ENCODE results near the gene WDR37. TPM values are rescaled to one million over a fixed set of nuclear protein-coding genes. Genes with fewer than 3 reads are reported as not detected.

The WDR37 gene
- total and polyA plus RNA-seq, 10 of the 15 experiments (the other 5 are each of a cell fraction or from before 2014, with no cell fraction given): 1.9 to 11.1 (median 7.1) TPM

GRCh38 chr10:1127629-1128028 is 71.4 kb downstream of the WDR37 start:
- no peak for ATAC-seq
- in situ Hi-C loops (cut with MboI): no loop called here

GRCh38 chr10:1128115-1128514 is 71.9 kb downstream of the WDR37 start:
- Histone ChIP-seq H3K36me3 (ENCODE audit: control insufficient read depth in 2 of 2, insufficient read depth in 2 of 2, low read length in 1 of 2) (peaks cover 23 to 28% of the 10 kb centered on the region in 2 experiments), H3K79me2 (ENCODE audit: control insufficient read depth, insufficient read depth, low read length) (no peaks in the 10 kb centered on the region), H3K27me3 (replicated peaks in 1 of 2; ENCODE audit: control insufficient read depth in 2 of 2, insufficient read depth in 2 of 2, low read length in 1 of 2) (no peaks in the 10 kb centered on the region), H2AFZ (ENCODE audit: control insufficient read depth, low read depth, low read length) (no peak overlapping the region), H3K4me1 (ENCODE audit: control insufficient read depth, insufficient read depth, low read length) (no peaks in the 10 kb centered on the region), H4K20me1 (ENCODE audit: control insufficient read depth, insufficient read depth) (no peaks in the 10 kb centered on the region), H3K4me2 (ENCODE audit: control insufficient read depth, insufficient read depth) (no peak overlapping the region), H3K9me3 (replicated peaks; ENCODE audit: control insufficient read depth, insufficient read depth, low read length) (no peaks in the 10 kb centered on the region), H3K9ac (ENCODE audit: control insufficient read depth, insufficient read depth, low read length) (no peak overlapping the region), H3K4me3 (no peak overlapping the region), H3K27ac (ENCODE audit: control insufficient read depth, insufficient read depth) (no peak overlapping the region)
- DNase-seq (ENCODE audit: low read depth, low spot score): no peak
- ATAC-seq: no peak
- ChIA-PET POLR2A (no interaction called here), RAD21 (ENCODE audit: unreplicated experiment) (interaction anchor here (0.7 kb wide), 1 partner anchor 43 kb away, joined by 3 read pairs; no protein-coding TSS in a partner anchor), SMC1A (ENCODE audit: uncharacterized antibody, unreplicated experiment) (no interaction called here), CTCF (no interaction called here)
- in situ Hi-C loops (cut with MboI) (no loop called here), intact Hi-C loops (cut with micrococcal nuclease; ENCODE audit: unreplicated experiment) (no loop called here)
- 68% methylated on average over 2 of the region's 2 CpGs for WGBS (ENCODE audit: insufficient coverage, insufficient replicate concordance, low lambda C conversion rate, missing lambda C conversion rate)
- BruUV-seq (replicated peaks): no TSS peak
- no peak for FAIRE-seq
- TF ChIP-seq RCOR1 (conservative IDR thresholded peaks at IDR 0.05; ENCODE audit: low read depth, low read length) (no peak), STAT1 (conservative IDR thresholded peaks at IDR 0.05) (no peak), ZBTB4 (CRISPR knock-in tag; IDR thresholded peaks at IDR 0.05) (no peak), MEF2A (IDR thresholded peaks at IDR 0.05; ENCODE audit: insufficient read depth, low read depth, low read length) (no peak), YBX1 (IDR thresholded peaks at IDR 0.05) (no peak), RB1 (IDR thresholded peaks at IDR 0.05; ENCODE audit: borderline replicate concordance) (no peak)

More at GRCh38 chr10:1127629-1128028, 71.4 kb downstream of the WDR37 start:
- ChIA-PET POLR2A (no interaction called here), SMC1A (ENCODE audit: uncharacterized antibody, unreplicated experiment) (interaction anchor here (0.6 kb wide), 1 partner anchor 617 kb away, joined by 4 read pairs; no protein-coding TSS in a partner anchor), RAD21 (ENCODE audit: unreplicated experiment) (no interaction called here), CTCF (no interaction called here)
- Histone ChIP-seq H3K9me3 (replicated peaks; ENCODE audit: control insufficient read depth, insufficient read depth, low read length) (no peaks in the 10 kb centered on the region), H3K4me2 (ENCODE audit: control insufficient read depth, insufficient read depth) (no peak overlapping the region), H3K36me3 (ENCODE audit: control insufficient read depth in 2 of 2, insufficient read depth in 2 of 2, low read length in 1 of 2) (peaks cover 23 to 29% of the 10 kb centered on the region in 2 experiments), H3K79me2 (ENCODE audit: control insufficient read depth, insufficient read depth, low read length) (no peaks in the 10 kb centered on the region), H3K4me3 (no peak overlapping the region), H4K20me1 (ENCODE audit: control insufficient read depth, insufficient read depth) (no peaks in the 10 kb centered on the region), H2AFZ (ENCODE audit: control insufficient read depth, low read depth, low read length) (no peak overlapping the region), H3K9ac (ENCODE audit: control insufficient read depth, insufficient read depth, low read length) (no peak overlapping the region), H3K27ac (ENCODE audit: control insufficient read depth, insufficient read depth) (no peak overlapping the region), H3K4me1 (ENCODE audit: control insufficient read depth, insufficient read depth, low read length) (no peaks in the 10 kb centered on the region), H3K27me3 (replicated peaks in 1 of 2; ENCODE audit: control insufficient read depth in 2 of 2, insufficient read depth in 2 of 2, low read length in 1 of 2) (no peaks in the 10 kb centered on the region)
- TF ChIP-seq NKRF (conservative IDR thresholded peaks at IDR 0.05) (no peak), IKZF2 (IDR thresholded peaks at IDR 0.05) (no peak), PAX8 (IDR thresholded peaks at IDR 0.05) (no peak), JUND (IDR thresholded peaks at IDR 0.05; ENCODE audit: low read depth, low read length) (no peak), SMC3 (IDR thresholded peaks at IDR 0.05; ENCODE audit: borderline replicate concordance, low read length) (no peak)
- no TSS peak for BruUV-seq (replicated peaks)
- intact Hi-C loops (cut with micrococcal nuclease; ENCODE audit: unreplicated experiment): no loop called here
- 91% methylated on average over 15 of the region's 15 CpGs for WGBS (ENCODE audit: insufficient coverage, insufficient replicate concordance, low lambda C conversion rate, missing lambda C conversion rate)
- no peak for FAIRE-seq
- DNase-seq (ENCODE audit: low read depth, low spot score): no peak

Data from GM12878 (cell line).